HG02981 (cell line): ENCODE data around the gene CACNB3.
"Not testable (repeated sequence)": the region's sequence is repeated elsewhere in the genome, so short reads cannot be mapped to it uniquely, and the experiment has no call there.

Experiments
- ATAC-seq: cut with Tn5 transposase; IDR thresholded peaks from one replicate; pipeline ENCODE4 v1.9.1; 2021; ENCODE audit warnings: mild to moderate bottlenecking, moderate library complexity; ENCODE audit not compliant: unreplicated experiment

Gene CACNB3

GRCh38 chr12:48852734-48853688, 34.7 kb downstream of the CACNB3 start:
- ATAC-seq: peak; percentile 37

- ATAC-seq: no peak
Observed at GRCh38 chr12:48854488-48854887, 36.2 kb downstream of the CACNB3 start.

GRCh38 chr12:48854932-48855331, 36.6 kb downstream of the CACNB3 start:
- not testable (repeated sequence) for ATAC-seq

DNA sequence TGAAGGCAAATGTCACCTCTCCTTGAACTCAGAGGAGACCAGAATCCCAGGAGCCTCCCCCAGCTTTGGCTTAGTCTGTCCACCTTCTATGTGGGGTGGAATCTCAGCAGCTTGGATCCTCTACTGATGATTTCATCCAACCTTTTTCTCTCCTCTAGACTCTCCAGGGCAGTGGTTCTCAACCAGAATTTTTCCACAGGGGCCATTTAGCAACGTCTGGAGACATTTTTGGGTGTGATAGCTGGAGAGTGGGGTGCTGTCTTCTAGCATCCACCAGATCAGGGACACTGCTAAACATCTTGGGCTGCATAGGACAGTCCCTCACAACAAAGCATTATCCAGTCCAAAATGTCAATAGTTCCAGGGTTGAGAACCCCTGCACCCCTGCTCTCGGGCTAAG, 38.1 kb downstream of the CACNB3 start:
- no peak for ATAC-seq

DNA sequence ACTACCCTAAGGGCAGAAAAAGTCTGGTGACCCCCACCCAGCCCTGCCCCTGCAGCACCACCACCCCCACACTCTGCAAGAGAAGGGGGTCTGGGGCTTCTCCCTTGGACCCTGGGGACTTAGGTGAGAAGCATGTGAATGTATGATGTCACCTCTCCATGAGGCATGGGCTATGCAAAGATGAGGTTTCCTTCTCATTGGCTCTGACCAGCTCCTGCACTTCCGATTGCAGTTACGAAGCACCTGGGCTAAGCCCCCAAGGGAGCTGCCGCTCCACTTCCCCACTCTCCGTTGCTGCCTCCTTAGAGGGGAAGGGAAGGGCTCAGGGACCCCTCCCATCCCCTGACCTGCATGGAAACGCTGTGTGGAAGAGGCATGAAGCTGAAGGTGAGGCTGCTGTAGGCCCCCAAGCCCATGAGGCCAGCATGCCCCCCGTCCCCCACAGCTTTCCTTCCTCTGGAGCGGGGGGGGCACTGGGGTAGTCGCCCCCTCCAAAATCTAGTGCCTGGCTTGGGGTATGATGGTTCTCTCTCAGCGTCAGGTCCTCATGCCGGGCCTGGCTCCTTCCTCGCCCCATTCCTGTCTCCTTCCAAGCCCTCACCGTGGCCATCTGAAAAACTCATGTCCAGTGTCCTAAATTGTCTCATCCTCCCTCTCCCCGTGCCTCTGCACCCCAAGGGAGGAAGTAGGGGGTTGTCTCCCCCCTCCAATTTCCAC, 39.1 kb downstream of the CACNB3 start:
- no peak for ATAC-seq

- no peak for ATAC-seq
Observed at GRCh38 chr12:48858043-48858442, 39.7 kb downstream of the CACNB3 start.

- no peak for ATAC-seq
Observed at GRCh38 chr12:48859607-48860006, 41.3 kb downstream of the CACNB3 start.

GRCh38 chr12:48860236-48860635, 41.9 kb downstream of the CACNB3 start:
- not testable (repeated sequence) for ATAC-seq

DNA sequence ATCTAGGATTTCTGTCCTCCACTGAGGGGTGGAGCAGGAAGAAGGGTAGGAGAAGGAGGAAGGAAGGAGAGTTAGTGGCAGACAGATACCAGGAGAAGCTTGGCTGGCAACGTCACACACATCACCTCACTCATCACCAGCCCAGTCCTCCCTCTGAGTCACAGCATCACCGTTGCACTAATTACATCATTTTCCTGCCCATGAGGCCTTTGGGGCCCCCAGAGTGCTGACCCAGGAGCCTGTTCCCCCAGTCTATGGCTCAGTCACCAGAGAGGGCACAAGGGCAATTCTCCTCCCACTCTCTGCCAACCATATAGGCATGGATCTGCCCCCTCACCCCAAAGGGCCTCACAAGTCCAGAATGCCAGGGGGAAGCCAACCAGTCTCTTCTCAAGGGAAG, 42.8 kb downstream of the CACNB3 start:
- ATAC-seq: no peak

GRCh38 chr12:48862760-48863159, 44.5 kb downstream of the CACNB3 start:
- no peak for ATAC-seq

DNA sequence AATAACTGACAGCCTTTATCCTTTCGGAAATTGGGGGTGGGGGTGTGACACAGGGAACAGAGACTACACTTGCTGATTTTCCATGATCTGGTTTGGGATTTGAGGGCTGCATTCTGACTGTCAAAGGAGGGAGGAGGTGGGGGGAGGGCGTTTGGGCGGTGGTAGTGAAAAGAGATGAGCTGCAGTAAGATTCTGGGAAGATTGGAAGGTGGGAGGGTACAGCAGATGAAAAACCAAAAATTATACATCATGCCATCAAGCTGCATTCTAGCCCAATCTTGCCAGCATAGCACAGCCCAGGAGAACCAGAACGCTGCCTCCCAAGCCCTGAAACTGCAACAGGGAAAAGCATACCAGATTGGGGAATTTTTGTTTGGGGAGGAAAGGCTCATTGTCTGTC, 45.0 kb downstream of the CACNB3 start:
- ATAC-seq: no peak

DNA sequence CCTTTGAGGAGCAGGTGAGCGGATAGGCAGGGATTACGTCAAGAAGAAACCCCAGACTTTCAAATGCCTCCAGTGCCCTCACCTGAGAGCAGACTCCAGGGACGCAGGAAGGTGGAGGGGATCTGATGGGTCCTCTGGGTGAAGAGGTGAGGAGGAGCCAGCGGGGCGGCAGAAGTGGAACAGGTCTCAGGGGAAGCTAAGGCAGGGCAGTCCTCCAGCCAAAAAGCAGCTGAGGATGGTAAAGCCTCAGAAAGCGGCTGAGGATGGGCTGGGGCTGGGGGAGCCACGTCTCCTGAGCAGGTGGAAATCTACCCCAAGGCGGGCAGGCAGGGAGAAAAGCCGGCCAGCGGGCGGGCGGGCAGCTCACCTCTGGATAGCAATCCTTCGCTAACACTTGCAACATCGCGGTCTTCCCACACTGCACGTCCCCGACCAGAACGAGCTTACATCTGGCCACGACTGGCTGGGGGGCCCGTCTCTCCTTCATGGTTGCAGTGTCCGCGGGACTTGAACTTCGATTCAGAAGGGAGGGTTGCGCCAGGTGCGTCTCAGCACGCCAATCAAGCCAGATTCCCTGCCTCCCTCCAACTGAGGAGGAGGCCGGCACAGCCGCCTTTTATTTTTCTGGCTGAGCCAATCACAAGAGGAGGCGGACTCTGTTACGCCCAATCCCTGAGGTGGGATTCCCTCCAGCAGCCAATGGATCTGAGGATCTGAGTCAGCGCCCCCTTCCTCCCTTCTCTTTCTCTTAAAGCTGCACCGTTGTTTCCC, 47.2 kb downstream of the CACNB3 start, which contains the start of gene RND1:
TSS of gene RND1 (minus strand) at position 590 of the 771 bp plus-strand sequence. CDS start at position 487, 103 bp downstream.
- peak; percentile 92 for ATAC-seq

DNA sequence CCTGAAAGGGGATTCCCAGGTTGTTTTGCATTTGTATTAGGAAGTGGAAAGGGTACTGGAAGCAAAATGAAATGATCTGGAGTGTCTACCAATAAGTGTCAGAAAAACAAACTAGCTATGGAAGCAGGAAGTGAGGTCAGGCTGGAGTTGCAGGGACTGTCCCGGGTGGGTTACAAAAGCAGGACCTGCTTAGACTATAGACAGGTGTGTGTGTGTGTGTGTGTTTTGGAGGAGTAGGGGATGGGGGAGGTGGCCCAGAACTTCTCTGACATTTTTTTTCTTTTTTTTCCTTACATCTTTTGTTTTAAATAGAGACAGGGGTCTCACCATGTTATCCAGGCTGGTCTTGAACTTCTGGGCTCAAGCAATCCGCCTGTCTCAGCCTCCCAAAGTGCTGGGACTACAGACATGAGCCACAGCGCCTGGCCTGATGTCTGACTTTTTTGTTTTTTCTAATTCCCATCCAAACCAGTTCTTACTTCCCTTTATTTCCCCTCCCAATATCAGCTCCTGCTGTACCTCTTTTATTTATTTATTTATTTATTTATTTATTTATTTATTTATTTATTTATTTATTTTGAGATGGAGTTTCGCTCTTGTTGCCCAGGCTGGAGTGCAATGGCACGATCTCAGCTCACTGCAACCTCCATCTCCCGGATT, 47.9 kb downstream of the CACNB3 start:
- peak; percentile 35 for ATAC-seq

- no peak for ATAC-seq
Observed at GRCh38 chr12:48868451-48868850, 50.2 kb downstream of the CACNB3 start.

DNA sequence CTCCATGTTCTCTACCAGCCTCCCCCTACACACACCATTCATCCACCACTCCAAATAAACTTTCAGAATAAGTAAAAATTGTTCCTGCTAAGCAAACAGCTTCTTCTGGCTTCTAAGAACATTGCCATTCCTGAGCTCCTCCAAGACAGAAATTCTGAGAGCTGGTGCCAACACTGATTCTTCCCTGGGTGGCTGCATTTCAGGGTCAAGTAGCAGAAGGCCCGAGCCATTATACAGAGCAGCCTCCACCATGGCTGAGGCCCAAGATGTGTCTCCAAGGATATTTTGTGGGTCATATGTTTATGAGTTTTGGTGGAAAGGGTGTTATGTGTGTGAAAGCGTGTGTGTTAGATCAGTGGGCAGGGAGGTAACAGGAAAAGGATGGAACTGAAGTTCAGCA, 50.9 kb downstream of the CACNB3 start:
- no peak for ATAC-seq

DNA sequence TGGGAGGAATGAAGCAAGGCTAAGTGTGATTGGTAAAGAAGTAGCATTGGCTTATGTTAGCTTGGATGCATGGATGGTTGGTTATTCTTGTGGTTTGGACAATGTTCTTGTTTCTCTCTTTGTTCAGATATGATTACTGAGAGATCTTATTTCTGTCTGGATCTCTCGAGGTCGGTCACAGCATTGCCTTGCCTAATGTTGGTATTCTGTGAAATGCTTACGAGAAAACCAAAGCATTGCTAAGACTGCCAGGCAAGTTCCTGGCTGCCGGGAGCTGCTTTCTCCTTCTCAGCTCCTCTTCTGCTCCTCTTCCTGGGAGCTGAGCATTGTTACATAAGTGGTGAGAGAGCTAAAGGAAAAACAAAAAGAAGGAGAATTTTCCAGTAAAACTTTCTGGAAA, 54.8 kb downstream of the CACNB3 start:
- ATAC-seq: no peak

DNA sequence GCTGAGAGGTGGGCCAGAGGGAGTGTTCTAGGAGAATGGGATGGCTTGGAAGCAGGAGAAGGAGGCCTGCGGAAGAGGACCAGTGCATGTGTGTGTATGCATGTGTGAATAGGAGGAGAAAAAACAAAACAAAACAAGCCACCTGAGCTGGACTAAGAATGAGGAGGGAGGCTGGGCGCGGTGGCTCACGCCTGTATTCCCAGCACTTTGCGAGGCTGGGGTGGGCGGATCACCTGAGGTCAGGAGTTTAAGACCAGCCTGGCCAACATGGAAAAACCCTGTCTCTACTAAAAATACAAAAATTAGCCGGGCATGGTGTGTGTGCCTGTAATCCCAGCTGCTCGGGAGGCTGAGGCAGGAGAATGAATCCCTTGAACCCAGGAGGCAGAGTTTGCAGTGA, 55.2 kb downstream of the CACNB3 start:
- not testable (repeated sequence) for ATAC-seq

GRCh38 chr12:48875944-48876515, 57.7 kb downstream of the CACNB3 start:
- no peak for ATAC-seq
